DND-41 (cell line): ENCODE measurements around the gene SAMD5.

Experiments used
- ATAC-seq: fragments of 200-7000 bp; cut with Tn5 transposase; 3 replicates; pipeline ENCODE4 v1.9.1; 2021; ENCODE audit warnings: low read depth; ENCODE audit not compliant: insufficient read depth
- DNase-seq: peaks from one replicate; pipeline ENCODE4 v3.0.0-alpha.2; 2020
- H2AFZ ChIP-seq: 2 replicates; pipeline ENCODE4 v1.6.0; 2012; ENCODE audit warnings: low read depth, low read length
- H3K27ac ChIP-seq: 2 replicates; pipeline ENCODE4 v1.5.1; 2012; ENCODE audit warnings: low read length, inconsistent platforms
- H3K27me3 ChIP-seq: fragments of 200-600 bp; sonication (generic); 2 replicates; pipeline ENCODE4 v1.6.0; 2012; ENCODE audit warnings: low read length, mild to moderate bottlenecking, inconsistent platforms; ENCODE audit not compliant: insufficient read depth, poor library complexity
- H3K36me3 ChIP-seq: 2 replicates; pipeline ENCODE4 v1.5.1; 2012; ENCODE audit warnings: low read length, inconsistent platforms; ENCODE audit not compliant: insufficient read depth
- H3K4me1 ChIP-seq: 2 replicates; pipeline ENCODE4 v1.5.1; 2012; ENCODE audit warnings: mild to moderate bottlenecking, low read length; ENCODE audit not compliant: insufficient read depth
- H3K4me2 ChIP-seq: 2 replicates; pipeline ENCODE4 v1.6.0; 2012; ENCODE audit warnings: mild to moderate bottlenecking, moderate library complexity, low read length, inconsistent platforms; ENCODE audit not compliant: insufficient read depth
- H3K4me3 ChIP-seq, 2 experiments: fragments of 200-600 bp in 1 of 2; shearing (Covaris generic) in 1 of 2; 2 replicates each; pipeline ENCODE4 v1.5.1; 2012 to 2016; ENCODE audit warnings: inconsistent platforms in 2 of 2, low read length in 2 of 2, mild to moderate bottlenecking in 2 of 2, low read depth in 1 of 2, moderate library complexity in 1 of 2
- H3K79me2 ChIP-seq: 2 replicates; pipeline ENCODE4 v1.6.0; 2012; ENCODE audit warnings: low read length, inconsistent platforms; ENCODE audit not compliant: insufficient read depth
- H3K9ac ChIP-seq: 2 replicates; pipeline ENCODE4 v1.6.0; 2012; ENCODE audit warnings: low read depth, mild to moderate bottlenecking, inconsistent platforms, low read length, moderate library complexity
- H3K9me3 ChIP-seq: 2 replicates; pipeline ENCODE4 v1.5.1; 2012; ENCODE audit warnings: low read length, moderate library complexity, mild to moderate bottlenecking, inconsistent platforms; ENCODE audit not compliant: insufficient read depth, severe bottlenecking
- H4K20me1 ChIP-seq: 2 replicates; pipeline ENCODE4 v1.6.0; 2012; ENCODE audit warnings: low read length; ENCODE audit not compliant: insufficient read depth
- CTCF ChIP-seq: IDR thresholded peaks from 2 replicates; pipeline ENCODE4 v1.5.1; 2012; ENCODE audit warnings: borderline replicate concordance, low read length, moderate library complexity, mild to moderate bottlenecking; ENCODE audit not compliant: poor library complexity, severe bottlenecking; ENCODE audit errors: extremely low read depth
- EZH2 ChIP-seq: IDR thresholded peaks from 3 replicates; pipeline ENCODE4 v1.6.1; 2012; ENCODE audit warnings: borderline replicate concordance, low read depth, mild to moderate bottlenecking, moderate library complexity, low read length, inconsistent platforms; ENCODE audit not compliant: severe bottlenecking

Gene SAMD5

GRCh38 chr6:147603392-147604081 is 95.0 kb downstream of the SAMD5 start:
- no peak overlapping the region for H3K9ac ChIP-seq
- no peaks in the 10 kb centered on the region for H3K36me3 ChIP-seq
- H3K27me3 ChIP-seq = no peaks in the 10 kb centered on the region
- no peaks in the 10 kb centered on the region for H3K9me3 ChIP-seq
- H2AFZ ChIP-seq = no peak overlapping the region
- H4K20me1 ChIP-seq = no peaks in the 10 kb centered on the region
- no peaks in the 10 kb centered on the region for H3K79me2 ChIP-seq
- no peak overlapping the region for H3K4me2 ChIP-seq
- TF ChIP-seq CTCF = no peak
- TF ChIP-seq EZH2 = no peak
- DNase-seq = no peak
- no peak overlapping the region for H3K27ac ChIP-seq
- no peak for ATAC-seq
- no peaks in the 10 kb centered on the region for H3K4me1 ChIP-seq
- no peak overlapping the region for H3K4me3 ChIP-seq

DNA sequence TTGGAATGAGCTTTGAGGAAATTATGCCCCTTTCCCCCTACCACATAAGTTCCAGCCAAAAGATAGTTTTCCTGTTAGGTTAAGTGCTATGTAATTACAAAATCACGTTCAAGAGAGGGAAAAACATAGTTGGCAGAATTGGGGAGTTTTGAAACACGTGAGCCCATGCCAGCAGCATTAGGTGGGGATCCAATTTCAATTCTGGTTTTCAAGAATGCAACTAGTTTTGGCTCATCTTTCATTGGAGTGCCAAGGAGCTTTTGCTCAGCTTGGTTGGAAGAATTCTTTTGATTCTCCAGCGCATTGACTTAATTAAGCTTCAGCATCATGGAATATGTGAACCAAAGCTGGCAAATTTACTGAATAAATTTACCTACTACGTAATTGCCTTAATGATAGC is 95.9 kb downstream of the SAMD5 start:
- no peaks in the 10 kb centered on the region for H3K79me2 ChIP-seq
- H3K36me3 ChIP-seq = no peaks in the 10 kb centered on the region
- H3K27ac ChIP-seq = no peak overlapping the region
- no peak overlapping the region for H3K4me3 ChIP-seq
- H3K9ac ChIP-seq = no peak overlapping the region
- DNase-seq = no peak
- no peak overlapping the region for H2AFZ ChIP-seq
- H3K27me3 ChIP-seq = no peaks in the 10 kb centered on the region
- H3K9me3 ChIP-seq = no peaks in the 10 kb centered on the region
- no peak for TF ChIP-seq EZH2
- no peak for TF ChIP-seq CTCF
- H3K4me2 ChIP-seq = no peak overlapping the region
- H3K4me1 ChIP-seq = no peaks in the 10 kb centered on the region
- no peak for ATAC-seq
- no peaks in the 10 kb centered on the region for H4K20me1 ChIP-seq

DNA sequence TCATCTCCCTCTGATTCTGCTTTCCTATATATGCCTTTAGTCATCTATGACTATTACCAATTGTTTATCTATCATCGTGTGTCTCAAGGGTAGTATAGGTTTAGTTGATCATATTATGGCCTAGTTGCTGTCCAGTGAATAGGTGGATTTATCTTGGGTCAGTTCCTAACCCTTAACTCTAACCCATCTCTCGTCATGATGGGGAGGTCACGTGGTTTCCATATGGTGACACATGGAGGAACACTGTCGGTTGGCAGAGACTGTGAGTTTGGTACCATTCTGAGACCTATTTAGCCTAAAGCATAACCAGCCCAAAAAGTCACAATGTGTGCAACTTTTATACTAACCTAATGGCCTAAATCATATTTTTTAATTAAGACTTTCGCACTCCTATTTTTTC is 103.5 kb downstream of the SAMD5 start:
- Histone ChIP-seq H3K4me2 (no peak overlapping the region), H3K27me3 (no peaks in the 10 kb centered on the region), H3K36me3 (no peaks in the 10 kb centered on the region), H3K4me3 (no peak overlapping the region), H2AFZ (no peak overlapping the region), H4K20me1 (no peaks in the 10 kb centered on the region), H3K9ac (no peak overlapping the region), H3K9me3 (no peaks in the 10 kb centered on the region), H3K27ac (no peak overlapping the region), H3K79me2 (no peaks in the 10 kb centered on the region), H3K4me1 (no peaks in the 10 kb centered on the region)
- TF ChIP-seq EZH2 (no peak), CTCF (no peak)
- DNase-seq (no peak), ATAC-seq (no peak)
